Cardiac septum (tissue), 1 donor: ENCODE measurements around the gene TPP2. TPM values are rescaled to one million over a fixed set of nuclear protein-coding genes. Genes with fewer than 3 reads are reported as not detected.

Source experiments
- DNase-seq: peaks from one replicate; pipeline ENCODE4 v3.0.0-alpha.2; 2020; ENCODE audit warnings: low spot score
- intact Hi-C: fragments of 100-400 bp; cut with DNase I; formaldehyde crosslinking; loops from one replicate; pipeline ENCODE4 v1.14.0; 2022
- total RNA-seq: library from RNA; stranded (reverse); fragmentation: NEBNext Ultra II Directional; extraction: Animal tissue kit (Norgen Biotek cat#: 25700); gene quantifications from one replicate; pipeline ENCODE4 v1.2.1, GENCODE V29; 2021
- donor health status: DM: no; HTN: no; CAD: no.

Gene TPP2
- total RNA-seq, 1 donor from 2014 or later, result 31.0 TPM

DNA sequence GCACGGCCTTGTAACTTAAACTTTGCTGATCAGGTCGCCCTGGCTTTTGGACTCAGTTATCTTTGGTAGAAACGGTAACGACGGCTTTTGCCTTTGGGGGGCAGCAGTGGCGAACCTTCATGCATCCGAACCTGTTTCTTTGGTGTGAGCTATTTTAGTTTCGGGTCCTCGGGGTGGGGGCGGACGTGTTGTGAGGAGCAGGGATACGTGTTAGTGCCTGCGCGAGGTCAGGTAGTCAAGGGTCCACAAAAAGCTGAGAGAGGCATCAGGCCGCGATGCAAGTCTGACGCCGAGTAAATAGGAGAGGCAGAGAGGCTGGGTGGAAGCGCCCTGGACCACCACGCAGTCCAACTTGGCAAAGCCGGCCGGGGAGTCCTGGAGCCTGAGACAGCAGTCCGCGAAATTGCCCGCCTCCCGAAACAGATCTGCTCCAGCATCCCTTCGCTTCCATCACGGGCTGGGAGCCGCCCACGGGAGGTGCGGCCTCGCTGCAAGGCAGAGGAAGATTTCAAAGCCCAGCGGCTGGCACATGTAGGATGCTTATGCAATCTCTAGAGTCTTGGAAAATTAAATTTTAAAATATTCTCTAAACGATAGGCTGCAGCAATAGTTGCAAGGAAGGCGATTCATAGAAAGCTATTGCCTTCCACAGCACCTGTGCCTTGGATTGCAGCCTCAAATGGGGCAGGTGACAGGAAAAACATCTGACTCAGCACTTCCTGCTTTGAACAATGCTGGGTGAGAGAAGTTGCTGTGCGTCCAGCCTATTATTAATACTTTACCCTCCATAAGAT lies 4.6 kb upstream of the TPP2 start:
- intact Hi-C loops, result loop anchor here (2.0 kb wide), 2 partner anchors 181 to 255 kb away; partner anchors contain the start of genes ERCC5 and TEX30
- peak; percentile 85 for DNase-seq

GRCh38 chr13:102593466-102593865 lies 3.3 kb upstream of the TPP2 start:
- no peak for DNase-seq
- intact Hi-C loops, result loop anchor here (2.0 kb wide), 2 partner anchors 179 to 253 kb away; partner anchors contain the start of genes ERCC5 and TEX30

DNA sequence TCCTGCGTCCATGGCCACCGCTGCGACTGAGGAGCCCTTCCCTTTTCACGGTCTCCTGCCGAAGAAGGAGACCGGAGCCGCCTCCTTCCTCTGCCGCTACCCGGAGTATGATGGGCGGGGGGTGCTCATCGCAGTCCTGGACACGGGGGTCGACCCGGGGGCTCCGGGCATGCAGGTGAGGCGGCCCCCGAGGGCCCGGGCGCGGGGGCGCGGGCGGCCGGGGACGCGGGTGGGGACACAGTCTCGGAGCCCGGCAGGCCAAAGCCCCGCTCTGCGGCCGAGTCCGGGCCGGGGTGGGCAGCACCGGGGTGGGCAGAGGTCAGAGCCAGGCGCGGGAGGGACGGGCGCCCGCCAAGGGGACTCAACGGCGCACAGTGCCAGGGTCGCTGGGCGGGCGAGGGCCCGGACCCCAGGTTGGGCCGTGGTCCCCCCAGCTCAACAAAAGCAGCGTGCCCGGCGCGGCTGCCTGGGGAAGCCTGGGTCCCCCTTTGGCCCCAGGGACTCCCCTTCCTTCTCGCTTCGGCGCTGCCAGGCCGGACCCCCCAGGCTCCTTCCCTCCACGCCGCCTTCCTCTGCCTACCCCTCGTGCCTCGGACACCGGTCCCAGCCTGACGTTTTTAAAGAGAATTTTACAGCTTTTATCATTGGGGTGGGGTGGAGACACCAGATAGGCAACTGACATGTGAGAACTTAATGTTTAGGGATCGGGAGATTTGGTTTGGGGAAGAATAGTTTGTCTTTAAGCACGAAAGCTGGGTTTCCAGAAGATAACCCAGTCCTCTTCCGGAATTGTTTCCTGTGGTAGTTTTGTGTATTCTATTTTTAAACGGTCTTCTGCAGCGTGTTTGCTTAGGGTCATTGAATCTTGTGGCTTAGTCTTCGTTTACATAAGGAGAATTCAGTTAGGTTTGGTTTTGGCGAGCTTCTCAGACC lies 509 bp downstream of the TPP2 start:
- intact Hi-C loops, result loop anchor here (2.0 kb wide), 1 partner anchor 202 kb away; the partner anchor contains the start of genes BIVM and POGLUT2
- no peak for DNase-seq

DNA sequence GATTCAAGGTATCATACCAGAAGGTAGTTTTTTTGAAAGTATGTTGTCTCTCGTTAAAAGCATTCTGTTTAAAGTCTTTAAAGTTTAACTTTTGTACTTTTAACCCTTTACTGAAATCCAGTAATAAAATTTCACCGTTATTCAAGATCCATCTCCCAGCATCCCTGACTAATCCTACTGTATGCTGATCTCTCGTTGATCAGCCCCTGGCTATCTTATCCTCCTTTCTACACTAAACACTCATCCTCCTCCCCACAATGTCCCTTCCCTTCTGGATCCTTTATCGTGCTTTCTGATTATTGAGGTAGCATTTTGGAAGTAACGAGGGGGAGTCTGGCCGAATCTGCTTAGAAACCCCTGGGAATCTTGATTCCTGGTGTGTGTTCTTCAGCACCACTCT lies 1.3 kb downstream of the TPP2 start:
- DNase-seq, result no peak
- intact Hi-C loops, result no loop called here

- no peak for DNase-seq
- intact Hi-C loops, result no loop called here
Measured at GRCh38 chr13:102599426-102600012, 2.7 kb downstream of the TPP2 start.

DNA sequence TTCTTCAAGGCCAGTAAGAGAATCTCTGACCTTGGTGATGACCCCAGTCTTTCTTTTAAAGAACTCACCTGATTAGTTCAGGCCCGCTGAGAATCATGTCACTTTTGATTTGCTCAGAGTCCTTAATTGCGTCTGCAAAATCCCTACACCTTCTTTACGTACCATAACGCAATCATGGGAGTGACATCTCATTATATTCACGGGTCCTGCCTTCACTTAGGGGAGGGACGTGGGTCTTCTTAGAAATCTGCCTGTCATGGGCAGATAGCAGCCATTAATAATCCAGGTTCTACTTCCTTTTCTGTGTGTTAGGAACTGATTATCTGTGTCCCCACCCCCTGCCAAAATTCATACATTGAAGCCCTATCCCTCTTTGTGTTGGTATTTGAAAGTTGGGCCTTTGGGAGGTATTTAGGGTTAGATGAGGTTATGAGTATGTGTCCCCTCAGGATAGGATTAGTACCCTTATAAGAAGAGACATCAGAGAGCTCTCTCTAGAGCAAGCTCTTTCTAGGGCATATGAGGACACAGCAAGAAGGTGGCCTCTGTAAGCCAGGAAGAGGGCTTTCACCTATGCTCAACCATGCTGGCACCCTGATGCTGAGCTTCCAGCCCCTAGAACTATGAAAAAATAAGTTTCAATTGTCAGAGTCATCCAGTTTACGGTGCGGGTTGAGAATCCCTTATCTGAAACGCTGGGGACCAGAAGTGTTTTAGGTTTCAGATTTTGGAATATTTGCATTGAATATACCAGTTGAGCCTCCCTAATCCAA lies 9.9 kb downstream of the TPP2 start:
- intact Hi-C loops, result no loop called here
- no peak for DNase-seq

DNA sequence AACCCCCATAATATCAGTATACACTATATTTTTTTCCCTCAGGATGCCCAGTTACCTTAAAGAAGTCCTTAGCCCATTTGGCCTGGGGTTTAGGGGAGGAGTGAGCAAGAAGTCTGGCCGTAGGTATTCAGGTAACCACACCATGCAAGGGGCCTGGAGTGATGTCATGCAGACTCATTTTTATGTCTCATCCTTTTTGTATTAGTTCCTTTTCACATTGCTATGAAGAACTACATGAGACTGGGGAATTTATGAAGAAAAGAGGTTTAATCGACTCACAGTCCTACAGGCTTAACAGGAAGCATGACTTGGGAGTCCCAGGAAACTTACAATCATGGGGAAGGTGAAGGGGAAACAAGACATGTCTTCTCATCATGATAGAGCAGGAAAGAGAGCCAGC lies 12.2 kb downstream of the TPP2 start:
- intact Hi-C loops, result no loop called here
- no peak for DNase-seq

DNA sequence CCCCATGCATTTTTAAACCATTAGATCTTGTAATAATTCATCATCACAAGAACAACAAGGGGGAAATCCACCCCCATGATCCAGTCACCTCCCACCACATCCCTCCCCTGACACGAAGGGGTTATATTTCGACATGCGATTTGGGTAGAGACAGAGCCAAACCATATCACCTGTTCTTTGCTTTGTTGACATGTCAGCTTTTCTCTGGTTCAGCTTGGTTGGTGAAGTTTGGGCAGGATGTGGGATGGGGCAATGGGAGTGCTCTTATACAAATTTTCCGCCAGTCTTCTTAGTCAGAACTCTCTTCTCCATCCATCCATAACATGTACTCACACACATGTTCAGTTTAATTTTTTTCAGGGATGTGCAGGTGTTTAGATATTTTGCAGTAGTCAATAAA lies 12.9 kb downstream of the TPP2 start:
- no peak for DNase-seq

GRCh38 chr13:102610296-102610895 lies 13.6 kb downstream of the TPP2 start:
- intact Hi-C loops, result no loop called here
- DNase-seq, result no peak

More for the DNA sequence above, 12.9 kb downstream of the TPP2 start:
- intact Hi-C loops, result no loop called here

GRCh38 chr13:102617697-102618350 lies 21.0 kb downstream of the TPP2 start:
- DNase-seq, result no peak
- intact Hi-C loops, result no loop called here

- intact Hi-C loops, result no loop called here
Measured at GRCh38 chr13:102620516-102620915, 23.7 kb downstream of the TPP2 start.

GRCh38 chr13:102626928-102627327 lies 30.1 kb downstream of the TPP2 start:
- intact Hi-C loops, result no loop called here
- no peak for DNase-seq

More at GRCh38 chr13:102620516-102620915, 23.7 kb downstream of the TPP2 start:
- DNase-seq, result no peak

DNA sequence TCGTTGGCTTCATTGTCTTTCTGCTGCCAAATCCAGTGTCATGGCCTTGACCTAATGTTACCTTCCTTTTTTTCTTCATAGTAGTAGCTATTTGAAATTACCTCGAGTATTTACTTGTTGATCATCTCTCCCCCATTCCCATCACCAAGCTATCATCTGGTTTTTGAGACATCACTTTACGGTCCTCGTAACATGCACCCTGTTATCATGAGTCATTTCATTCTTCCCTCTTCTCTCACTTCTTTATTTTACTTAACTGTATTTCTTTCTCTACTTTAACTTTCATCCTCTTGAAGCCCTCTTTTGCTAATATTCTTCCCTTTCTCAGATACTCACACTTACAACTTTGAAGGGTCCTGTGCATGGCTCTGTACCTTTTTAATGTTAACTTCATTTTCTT lies 31.8 kb downstream of the TPP2 start:
- DNase-seq, result no peak
- intact Hi-C loops, result no loop called here

GRCh38 chr13:102631198-102631597 lies 34.4 kb downstream of the TPP2 start:
- DNase-seq, result no peak
- intact Hi-C loops, result no loop called here

DNA sequence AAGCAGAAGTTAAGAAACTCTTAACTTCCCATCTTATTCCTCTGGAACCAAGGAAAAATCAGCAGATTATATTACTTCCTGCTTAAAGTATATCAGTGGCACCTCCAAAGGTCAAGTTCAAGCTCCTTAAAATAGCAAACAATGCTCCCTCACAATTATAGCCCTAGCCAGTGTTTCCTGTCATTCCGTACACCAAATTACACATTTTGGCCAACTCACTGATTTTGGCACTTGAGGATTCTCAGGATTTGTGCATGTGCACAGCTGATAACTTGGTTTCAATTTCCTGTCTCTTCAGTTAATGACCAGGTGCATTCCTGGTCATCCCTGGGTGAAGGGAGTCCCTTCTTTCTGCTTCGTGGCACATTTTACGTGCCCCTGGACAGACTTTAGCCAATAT lies 42.0 kb downstream of the TPP2 start:
- no peak for DNase-seq
- intact Hi-C loops, result no loop called here

DNA sequence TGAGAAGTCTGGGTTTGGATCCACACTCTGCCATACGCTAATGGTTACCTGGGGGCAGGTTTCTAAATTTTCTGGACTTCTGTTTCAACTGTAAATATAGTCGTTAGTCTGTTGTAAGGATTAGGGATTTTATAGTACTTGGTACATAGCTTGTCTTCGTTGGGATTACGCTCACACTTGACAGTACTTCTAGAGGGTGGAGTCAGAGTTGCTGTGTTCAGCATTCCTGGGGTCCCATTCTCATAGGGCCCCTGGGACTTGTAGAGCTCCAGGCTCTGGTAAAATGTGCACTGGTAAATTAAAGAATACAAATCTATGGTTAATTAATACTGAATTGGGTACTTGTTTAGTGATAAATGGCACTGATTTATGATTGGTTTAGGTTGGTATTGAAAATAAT lies 45.2 kb downstream of the TPP2 start:
- intact Hi-C loops, result no loop called here
- no peak for DNase-seq

DNA sequence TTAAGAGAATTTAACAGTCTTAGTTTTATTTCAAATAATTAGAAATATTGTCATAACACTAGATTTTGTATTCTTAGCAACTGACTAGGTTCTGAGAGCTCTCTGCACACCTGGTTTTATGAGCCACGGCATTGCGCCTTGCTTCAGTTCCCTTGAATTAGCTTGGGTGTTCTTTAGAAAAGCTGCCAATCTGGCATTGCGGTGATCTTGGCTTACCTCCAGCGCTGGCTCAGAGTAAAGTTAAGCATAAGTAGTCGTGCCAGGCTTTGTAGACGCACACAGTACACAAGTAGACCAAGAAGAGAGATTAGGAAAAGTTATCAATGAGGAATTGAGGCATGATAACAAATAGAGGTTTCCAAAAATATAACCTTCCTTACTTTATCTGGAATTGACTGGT lies 45.7 kb downstream of the TPP2 start:
- intact Hi-C loops, result no loop called here
- no peak for DNase-seq

GRCh38 chr13:102643656-102644055 lies 46.9 kb downstream of the TPP2 start:
- intact Hi-C loops, result no loop called here
- no peak for DNase-seq
